Endothelial cell of umbilical vein (primary cell): Measurements from ENCODE around the gene BRCA1. TPM values are rescaled to one million over a fixed set of nuclear protein-coding genes. Genes with fewer than 3 reads are reported as not detected.

ENCODE experiments used
- BruUV-seq: library from RNA; stranded (reverse); fragments of 400-500 nt; replicated peaks from 2 replicates; lab custom pipeline; 2021; lab: Mats Ljungman, UMichigan
- CTCF ChIA-PET: fragments of 300-600, 350-600 bp; sonication (Branson Sonifier 250); formaldehyde crosslinking; loops from one replicate; lab custom pipeline; 2021; ENCODE audit warnings: antibody characterized with exemption, inconsistent platforms; lab: Charles Lee
- POLR2A ChIA-PET: fragments of 300-600, 350-600 bp; sonication (Branson Sonifier 250); formaldehyde crosslinking; loops from one replicate; lab custom pipeline; 2021; ENCODE audit warnings: antibody characterized with exemption, inconsistent platforms; lab: Charles Lee
- DNase-seq: peaks from one replicate; pipeline ENCODE4 v3.0.0-alpha.2; 2011; ENCODE audit warnings: low read depth, low spot score
- FAIRE-seq: peaks from 2 replicates; lab custom pipeline; 2011; peaks lifted over from hg19 to GRCh38; lab: Jason Lieb, UNC
- H2AFZ ChIP-seq: 2 replicates; pipeline ENCODE4 v1.6.0; 2012; ENCODE audit warnings: low read depth, low read length, control low read depth, inconsistent platforms
- H3K27ac ChIP-seq: 2 replicates; pipeline ENCODE4 v1.5.1; 2011; ENCODE audit warnings: low read depth, mild to moderate bottlenecking, control low read depth, low read length, moderate library complexity; ENCODE audit not compliant: insufficient read depth
- H3K27me3 ChIP-seq, 2 experiments: 2 replicates each; pipeline versions ENCODE4 v1.6.0 to v1.6.1; 2011; ENCODE audit warnings: low read length in 2 of 2, mixed read lengths in 1 of 2; ENCODE audit not compliant: control insufficient read depth in 2 of 2, insufficient read depth in 2 of 2
- H3K36me3 ChIP-seq, 2 experiments: 2 replicates in 1 of 2; 3 replicates in 1 of 2; pipeline ENCODE4 v1.5.1; 2011; ENCODE audit warnings: low read length in 2 of 2, mild to moderate bottlenecking in 1 of 2, moderate library complexity in 1 of 2; ENCODE audit not compliant: control insufficient read depth in 2 of 2, insufficient read depth in 2 of 2; ENCODE audit errors: extremely low read depth in 1 of 2
- H3K4me1 ChIP-seq: 3 replicates; pipeline ENCODE4 v1.5.1; 2011; ENCODE audit warnings: mild to moderate bottlenecking, low read length; ENCODE audit not compliant: control insufficient read depth, insufficient read depth; ENCODE audit errors: extremely low read depth
- H3K4me2 ChIP-seq: 2 replicates; pipeline ENCODE4 v1.6.1; 2011; ENCODE audit warnings: low read length, control low read depth, mixed read lengths; ENCODE audit not compliant: insufficient read depth
- H3K4me3 ChIP-seq, 3 experiments: fragments of 200-600 bp in 1 of 3; sonication (generic), shearing (Covaris generic) in 1 of 3; replicated peaks in 1 of 3; 2 replicates each; pipeline ENCODE4 v1.5.1; 2011 to 2016; ENCODE audit warnings: control low read depth in 3 of 3, low read length in 3 of 3, mild to moderate bottlenecking in 2 of 3, inconsistent platforms in 1 of 3, low read depth in 1 of 3, moderate library complexity in 1 of 3; ENCODE audit not compliant: insufficient read depth in 1 of 3
- H3K79me2 ChIP-seq: 2 replicates; pipeline ENCODE4 v1.6.0; 2012; ENCODE audit warnings: low read length, inconsistent platforms; ENCODE audit not compliant: control insufficient read depth, insufficient read depth
- H3K9ac ChIP-seq: replicated peaks from 2 replicates; pipeline ENCODE3; 2011; ENCODE audit warnings: low read length, control low read depth; ENCODE audit not compliant: insufficient read depth; ENCODE audit errors: extremely low read depth
- H3K9me1 ChIP-seq: replicated peaks from 3 replicates; pipeline ENCODE4 v1.6.0; 2011; ENCODE audit warnings: mild to moderate bottlenecking, low read length; ENCODE audit not compliant: control insufficient read depth, insufficient read depth; ENCODE audit errors: extremely low read depth
- H3K9me3 ChIP-seq: replicated peaks from 2 replicates; pipeline ENCODE4 v1.5.1; 2012; ENCODE audit warnings: low read length, inconsistent platforms; ENCODE audit not compliant: control insufficient read depth, insufficient read depth
- H4K20me1 ChIP-seq: replicated peaks from 2 replicates; pipeline ENCODE3; 2011; ENCODE audit warnings: mild to moderate bottlenecking, low read length; ENCODE audit not compliant: control insufficient read depth, insufficient read depth; ENCODE audit errors: extremely low read depth
- CTCF ChIP-seq, 2 donors: IDR thresholded peaks; 1 replicate in 1 of 2; 2 replicates in 1 of 2; pipeline ENCODE4 v1.5.1; 2011; ENCODE audit warnings: low read length in 2 of 2, mild to moderate bottlenecking in 2 of 2, moderate library complexity in 2 of 2, control low read depth in 1 of 2, inconsistent platforms in 1 of 2, low read depth in 1 of 2; ENCODE audit not compliant: insufficient read depth in 1 of 2; ENCODE audit errors: extremely low read depth in 1 of 2
- EZH2 ChIP-seq: IDR thresholded peaks from 2 replicates; pipeline ENCODE4 v1.6.1; 2012; ENCODE audit warnings: borderline replicate concordance, low read depth, mild to moderate bottlenecking, moderate library complexity, low read length, inconsistent platforms; ENCODE audit not compliant: severe bottlenecking
- FOS ChIP-seq: IDR thresholded peaks from 2 replicates; pipeline ENCODE4 v1.6.1; 2011; ENCODE audit warnings: mild to moderate bottlenecking, low read length, moderate library complexity, borderline replicate concordance; ENCODE audit not compliant: insufficient read depth
- GATA2 ChIP-seq: IDR thresholded peaks from 2 replicates; pipeline ENCODE4 v1.7.0; 2011; ENCODE audit warnings: low read depth, mild to moderate bottlenecking, moderate library complexity, mixed read lengths, low read length; ENCODE audit not compliant: insufficient read length, insufficient read depth
- JUN ChIP-seq: IDR thresholded peaks from 2 replicates; pipeline ENCODE4 v1.6.1; 2011; ENCODE audit warnings: borderline replicate concordance, low read depth; ENCODE audit not compliant: insufficient read length, insufficient read depth
- MYC ChIP-seq: IDR thresholded peaks from one replicate; pipeline ENCODE4 v1.6.1; 2011; ENCODE audit warnings: mild to moderate bottlenecking, low read depth, low read length
- POLR2A ChIP-seq: IDR thresholded peaks from 2 replicates; pipeline ENCODE4 v1.6.1; 2012; ENCODE audit warnings: low read depth, mild to moderate bottlenecking, control low read depth, low read length
- POLR2AphosphoS5 ChIP-seq: IDR thresholded peaks from 2 replicates; pipeline ENCODE4 v1.6.1; 2012; ENCODE audit warnings: low read depth, mild to moderate bottlenecking, control low read depth, low read length, moderate library complexity; ENCODE audit not compliant: insufficient read depth
- dilution Hi-C: fragments of 300-500 bp; cut with MboI; formaldehyde crosslinking; loops from one replicate; pipeline ENCODE4 v1.15.0; 2019; ENCODE audit warnings: low sequenced_read_pairs; ENCODE audit not compliant: extremely low pct_ligation_motif_present
- intact Hi-C: fragments of 100-400 bp; cut with micrococcal nuclease; formaldehyde crosslinking; loops from one replicate; pipeline ENCODE4 v1.10.0; 2022
- polyA plus RNA-seq, 4 experiments: library from polyadenylated mRNA; depleted of rRNA in 3 of 4; stranded (reverse) in 3 of 4; unstranded in 1 of 4; fragments of >200 nt; gene quantifications; 2 replicates each; pipeline versions ENCODE4 v1.2.1 to v1.2.3, GENCODE V29; 2011 to 2012; ENCODE audit warnings: missing spikeins in 1 of 4
- total RNA-seq: library from RNA; stranded (reverse); gene quantifications from 2 replicates; pipeline ENCODE4 v1.2.3, GENCODE V29; 2021
- TF ChIP-seq, protein P1 (sequence below): IDR thresholded peaks from 2 replicates; pipeline ENCODE4 v1.6.1; 2011; ENCODE audit not compliant: insufficient read depth, insufficient read length

Gene BRCA1
- total and polyA plus RNA-seq, 2 donors (not counting 3 experiments of a cell fraction or from before 2014, with no cell fraction given): 14.3 to 29.0 TPM

DNA sequence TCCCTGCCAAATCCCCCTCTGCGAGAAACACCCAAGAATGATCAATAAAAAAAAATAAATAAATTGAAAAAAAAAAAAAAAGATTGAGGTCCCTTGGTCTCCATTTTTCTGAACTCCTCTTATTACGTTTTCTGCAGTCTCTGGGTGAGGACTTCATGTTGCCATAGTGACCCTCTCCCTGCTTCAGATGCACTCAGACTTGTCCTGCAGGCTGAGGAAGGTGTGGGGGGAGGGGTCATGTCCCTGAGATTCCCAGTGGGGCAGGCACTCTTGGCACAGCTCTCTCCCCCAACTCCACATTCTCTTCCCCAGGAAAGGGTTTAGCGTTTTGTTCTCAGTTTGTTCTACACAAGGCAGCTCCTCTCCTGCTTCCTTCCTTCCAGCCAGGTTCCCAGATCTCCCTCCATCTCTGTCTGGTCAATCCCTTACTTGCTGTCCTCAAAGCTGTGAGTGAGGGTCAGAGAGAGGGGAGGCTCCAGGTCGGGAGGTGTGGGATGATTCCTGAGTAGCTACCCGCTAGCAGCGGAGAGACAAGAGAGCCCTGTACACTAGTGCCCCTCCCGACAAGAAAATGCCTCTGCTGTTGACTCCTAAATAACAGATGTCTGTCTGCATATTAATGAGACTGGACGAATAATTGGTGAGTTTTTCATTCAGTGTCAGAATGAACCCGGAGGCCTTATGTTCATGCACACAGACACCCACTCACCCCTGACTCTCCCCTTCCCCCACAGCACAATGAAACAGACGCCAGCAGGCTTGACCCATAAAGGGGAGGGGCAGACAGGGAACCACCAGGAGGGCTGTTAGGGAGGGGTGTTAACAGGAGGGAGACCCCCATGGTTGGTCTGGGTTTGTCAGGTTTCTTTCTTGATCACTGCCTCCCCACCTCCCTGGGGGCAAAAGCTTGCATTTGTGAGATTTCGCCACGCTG is 90.9 kb downstream of the BRCA1 start:
- H3K27ac ChIP-seq: no peak overlapping the region
- no peaks in the 10 kb centered on the region for H4K20me1 ChIP-seq
- no peak overlapping the region for H3K4me3 ChIP-seq
- ChIA-PET CTCF (interaction anchor here (1.8 kb wide), 1 partner anchor 10 kb away, joined by 6 read pairs; no protein-coding TSS in a partner anchor), POLR2A (no interaction called here)
- DNase-seq (no peak), FAIRE-seq (no peak)
- H3K9me1 ChIP-seq: no peaks in the 10 kb centered on the region
- no peaks in the 10 kb centered on the region for H3K9me3 ChIP-seq
- intact Hi-C loops: no loop called here
- TF ChIP-seq GATA2 (no peak), JUN (no peak), EZH2 (no peak)
- TF ChIP-seq, protein P1, sequence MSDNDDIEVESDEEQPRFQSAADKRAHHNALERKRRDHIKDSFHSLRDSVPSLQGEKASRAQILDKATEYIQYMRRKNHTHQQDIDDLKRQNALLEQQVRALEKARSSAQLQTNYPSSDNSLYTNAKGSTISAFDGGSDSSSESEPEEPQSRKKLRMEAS: no peak
- dilution Hi-C loops: no loop called here
- H3K9ac ChIP-seq: no peak overlapping the region
- no peak overlapping the region for H3K4me2 ChIP-seq
- BruUV-seq: no TSS peak
- no peaks in the 10 kb centered on the region for H3K4me1 ChIP-seq
- H2AFZ ChIP-seq: no peak overlapping the region
- H3K27me3 ChIP-seq: peaks cover 0 to 1% of the 10 kb centered on the region in 2 experiments
- no peaks in the 10 kb centered on the region for H3K36me3 ChIP-seq
- no peaks in the 10 kb centered on the region for H3K79me2 ChIP-seq

GRCh38 chr17:43031666-43032065 is 93.5 kb downstream of the BRCA1 start:
- CTCF ChIA-PET: interaction anchor here (0.5 to 1.1 kb wide), 4 partner anchors 11 to 49 kb away, joined by 3 read pairs; no protein-coding TSS in a partner anchor
- H3K9ac ChIP-seq: no peak overlapping the region

More at GRCh38 chr17:43031666-43032065, 93.5 kb downstream of the BRCA1 start:
- no peak for FAIRE-seq
- H3K4me3 ChIP-seq: no peak overlapping the region
- H4K20me1 ChIP-seq: no peaks in the 10 kb centered on the region
- no peaks in the 10 kb centered on the region for H3K9me3 ChIP-seq
- no peaks in the 10 kb centered on the region for H3K4me1 ChIP-seq
- dilution Hi-C loops: no loop called here
- no peak overlapping the region for H3K27ac ChIP-seq
- POLR2A ChIA-PET: interaction anchor here (0.7 kb wide), 1 partner anchor 895 kb away, joined by 6 read pairs; no protein-coding TSS in a partner anchor
- no TSS peak for BruUV-seq
- H2AFZ ChIP-seq: no peak overlapping the region
- H3K27me3 ChIP-seq: peaks cover 0 to 1% of the 10 kb centered on the region in 2 experiments
- H3K79me2 ChIP-seq: no peaks in the 10 kb centered on the region
- TF ChIP-seq GATA2 (no peak), JUN (no peak), FOS (no peak), MYC (no peak), POLR2AphosphoS5 (no peak), POLR2A (no peak), CTCF (IDR thresholded peaks at IDR 0.05; ENCODE audit: extremely low read depth in 1 of 2, insufficient read depth in 1 of 2, low read depth in 1 of 2, low read length in 2 of 2) (no peak), EZH2 (no peak)
- TF ChIP-seq, protein P1: no peak
- H3K4me2 ChIP-seq: no peak overlapping the region
- H3K36me3 ChIP-seq: no peaks in the 10 kb centered on the region
- intact Hi-C loops: no loop called here
- H3K9me1 ChIP-seq: no peaks in the 10 kb centered on the region
- DNase-seq: no peak
